Spinal cord (tissue), 10 donors: ENCODE measurements around the gene POU2F2. TPM values are rescaled to one million over a fixed set of nuclear protein-coding genes. Genes with fewer than 3 reads are reported as not detected.

Experiments used
- DNase-seq, 6 donors: peaks; one replicate each; pipeline versions ENCODE4 v3.0.0 to v3.0.0-alpha.2; 2013 to 2015; ENCODE audit warnings: low spot score in 6 of 6, low read depth in 4 of 6
- H3K27ac ChIP-seq: one replicate; pipeline ENCODE4 v1.5.1; 2013; ENCODE audit warnings: low read depth, low read length, control low read depth
- H3K27me3 ChIP-seq: one replicate; pipeline ENCODE4 v1.6.1; 2013; ENCODE audit warnings: low read length; ENCODE audit not compliant: control insufficient read depth, insufficient read depth
- H3K36me3 ChIP-seq: one replicate; pipeline ENCODE4 v1.6.1; 2013; ENCODE audit warnings: low read length; ENCODE audit not compliant: control insufficient read depth, insufficient read depth
- H3K4me1 ChIP-seq: one replicate; pipeline ENCODE4 v1.6.1; 2013; ENCODE audit warnings: low read length; ENCODE audit not compliant: control insufficient read depth, insufficient read depth
- H3K4me3 ChIP-seq: one replicate; pipeline ENCODE4 v1.5.1; 2013; ENCODE audit warnings: low read depth, low read length, control low read depth
- H3K9me3 ChIP-seq: one replicate; pipeline ENCODE4 v1.6.1; 2013; ENCODE audit warnings: low read length; ENCODE audit not compliant: control insufficient read depth, insufficient read depth
- whole genome bisulfite sequencing: methylation state at CpG from one replicate; pipeline ENCODE4 v1.1.5; 2013; ENCODE audit warnings: missing lambda C conversion rate; ENCODE audit not compliant: insufficient coverage; 5-methylcytosine and 5-hydroxymethylcytosine counted together
- polyA plus RNA-seq, 2 donors: library from polyadenylated mRNA; unstranded; fragments of 120-200 nt; gene quantifications; one replicate each; pipeline ENCODE4 v1.2.1, GENCODE V29; 2013; ENCODE audit not compliant: insufficient read length in 2 of 2
- total RNA-seq, 2 donors: library from RNA; depleted of rRNA in 1 of 2; stranded (reverse); fragments of 120-200 nt in 1 of 2; fragments of >200 nt in 1 of 2; gene quantifications; one replicate each; pipeline versions ENCODE4 v1.2.3 to v1.2.4, GENCODE V29; 2013 to 2014
- donor health status: healthy.

POU2F2 gene
- total and polyA plus RNA-seq, 4 donors, result 1.2 to 20.6 (median 10.4) TPM

- no peak overlapping the region for H3K4me3 ChIP-seq
These were observed 37.0 kb downstream of the POU2F2 start for GRCh38 chr19:42095142-42095813.

GRCh38 chr19:42093926-42094325, 38.3 kb downstream of the POU2F2 start:
- DNase-seq, result no peak
- 48% methylated on average over 4 of the region's 4 CpGs for WGBS
- Histone ChIP-seq H3K27ac (no peak overlapping the region), H3K36me3 (peaks cover 43% of the 10 kb centered on the region), H3K4me3 (no peak overlapping the region), H3K9me3 (no peaks in the 10 kb centered on the region), H3K27me3 (peaks cover 7% of the 10 kb centered on the region), H3K4me1 (peaks cover 8% of the 10 kb centered on the region)

More at GRCh38 chr19:42095142-42095813, 37.0 kb downstream of the POU2F2 start:
- Histone ChIP-seq H3K27me3 (peaks cover 7% of the 10 kb centered on the region), H3K36me3 (peaks cover 46% of the 10 kb centered on the region), H3K9me3 (no peaks in the 10 kb centered on the region), H3K27ac (no peak overlapping the region), H3K4me1 (peaks cover 8% of the 10 kb centered on the region)
- DNase-seq, result no peak
- 81% methylated on average over 36 of the region's 36 CpGs for WGBS

GRCh38 chr19:42093505-42093904, 38.7 kb downstream of the POU2F2 start:
- H3K27ac ChIP-seq, result no peak overlapping the region
- H3K36me3 ChIP-seq, result peaks cover 44% of the 10 kb centered on the region
- 60% methylated on average over 1 of the region's 4 CpGs for whole genome bisulfite sequencing
- H3K4me3 ChIP-seq, result no peak overlapping the region
- H3K4me1 ChIP-seq, result peaks cover 8% of the 10 kb centered on the region
- H3K27me3 ChIP-seq, result peaks cover 7% of the 10 kb centered on the region
- H3K9me3 ChIP-seq, result no peaks in the 10 kb centered on the region
- no peak for DNase-seq

- Histone ChIP-seq H3K9me3 (no peaks in the 10 kb centered on the region), H3K27ac (no peak overlapping the region), H3K4me3 (no peak overlapping the region), H3K36me3 (peaks cover 44% of the 10 kb centered on the region), H3K27me3 (peaks cover 7% of the 10 kb centered on the region), H3K4me1 (peaks cover 8% of the 10 kb centered on the region)
- 50% methylated on average over 5 of the region's 5 CpGs for WGBS
- no peak for DNase-seq
These were observed 39.9 kb downstream of the POU2F2 start for GRCh38 chr19:42092350-42092749.

GRCh38 chr19:42091742-42092141, 40.5 kb downstream of the POU2F2 start:
- Histone ChIP-seq H3K4me1 (peaks cover 8% of the 10 kb centered on the region), H3K36me3 (peaks cover 44% of the 10 kb centered on the region), H3K9me3 (no peaks in the 10 kb centered on the region), H3K27ac (no peak overlapping the region), H3K27me3 (peaks cover 7% of the 10 kb centered on the region), H3K4me3 (no peak overlapping the region)
- 31% methylated on average over 4 of the region's 10 CpGs for WGBS
- no peak for DNase-seq

- WGBS, result 81% methylated on average over 10 of the region's 13 CpGs
- no peaks in the 10 kb centered on the region for H3K9me3 ChIP-seq
- peaks cover 3% of the 10 kb centered on the region for H3K27me3 ChIP-seq
- no peak overlapping the region for H3K27ac ChIP-seq
- peaks cover 7% of the 10 kb centered on the region for H3K4me1 ChIP-seq
- H3K36me3 ChIP-seq, result peaks cover 44% of the 10 kb centered on the region
- H3K4me3 ChIP-seq, result no peak overlapping the region
- DNase-seq, result no peak
These were observed 40.9 kb downstream of the POU2F2 start for GRCh38 chr19:42091300-42091699.

- Histone ChIP-seq H3K4me3 (no peak overlapping the region), H3K9me3 (no peaks in the 10 kb centered on the region), H3K4me1 (peaks cover 1% of the 10 kb centered on the region), H3K36me3 (peaks cover 38% of the 10 kb centered on the region), H3K27me3 (peaks cover 2% of the 10 kb centered on the region), H3K27ac (no peak overlapping the region)
- peak in 1 of 6 donors; percentile 21 for DNase-seq
- 59% methylated on average over 9 of the region's 9 CpGs for WGBS
These were observed 41.6 kb downstream of the POU2F2 start for GRCh38 chr19:42090672-42091071.

- H3K27me3 ChIP-seq, result no peaks in the 10 kb centered on the region
- peaks cover 29% of the 10 kb centered on the region for H3K36me3 ChIP-seq
- 91% methylated on average over 12 of the region's 13 CpGs for whole genome bisulfite sequencing
- H3K9me3 ChIP-seq, result no peaks in the 10 kb centered on the region
- DNase-seq, result no peak
- H3K4me3 ChIP-seq, result no peak overlapping the region
- no peak overlapping the region for H3K27ac ChIP-seq
- no peaks in the 10 kb centered on the region for H3K4me1 ChIP-seq
These were observed 42.5 kb downstream of the POU2F2 start for GRCh38 chr19:42089772-42090171.

GRCh38 chr19:42089191-42089750, 43.0 kb downstream of the POU2F2 start:
- Histone ChIP-seq H3K4me1 (no peaks in the 10 kb centered on the region), H3K36me3 (peaks cover 29% of the 10 kb centered on the region), H3K9me3 (no peaks in the 10 kb centered on the region), H3K27ac (no peak overlapping the region), H3K4me3 (no peak overlapping the region), H3K27me3 (no peaks in the 10 kb centered on the region)
- WGBS, result no CpG with 5 or more reads among the region's 13 CpGs
- no peak for DNase-seq
